A673 (cell line): Measurements from ENCODE around the gene RILP.

Experiments used
- EZH2 ChIP-seq: fragments of 200-600 bp; sonication (generic); IDR thresholded peaks from 2 replicates; pipeline ENCODE4 v1.6.1; 2017; ENCODE audit warnings: borderline replicate concordance, low read depth, mild to moderate bottlenecking, mixed read lengths, antibody characterized with exemption, low read length; ENCODE audit not compliant: poor library complexity, severe bottlenecking
- TF ChIP-seq, protein P1 (sequence below): fragments of 300-800, 200-600 bp; sonication (generic); conservative IDR thresholded peaks from 2 replicates; pipeline ENCODE4 v1.5.1; 2017; ENCODE audit warnings: low read depth, mild to moderate bottlenecking, antibody characterized with exemption, low read length, moderate library complexity, mixed read lengths

- TF ChIP-seq, protein P1, sequence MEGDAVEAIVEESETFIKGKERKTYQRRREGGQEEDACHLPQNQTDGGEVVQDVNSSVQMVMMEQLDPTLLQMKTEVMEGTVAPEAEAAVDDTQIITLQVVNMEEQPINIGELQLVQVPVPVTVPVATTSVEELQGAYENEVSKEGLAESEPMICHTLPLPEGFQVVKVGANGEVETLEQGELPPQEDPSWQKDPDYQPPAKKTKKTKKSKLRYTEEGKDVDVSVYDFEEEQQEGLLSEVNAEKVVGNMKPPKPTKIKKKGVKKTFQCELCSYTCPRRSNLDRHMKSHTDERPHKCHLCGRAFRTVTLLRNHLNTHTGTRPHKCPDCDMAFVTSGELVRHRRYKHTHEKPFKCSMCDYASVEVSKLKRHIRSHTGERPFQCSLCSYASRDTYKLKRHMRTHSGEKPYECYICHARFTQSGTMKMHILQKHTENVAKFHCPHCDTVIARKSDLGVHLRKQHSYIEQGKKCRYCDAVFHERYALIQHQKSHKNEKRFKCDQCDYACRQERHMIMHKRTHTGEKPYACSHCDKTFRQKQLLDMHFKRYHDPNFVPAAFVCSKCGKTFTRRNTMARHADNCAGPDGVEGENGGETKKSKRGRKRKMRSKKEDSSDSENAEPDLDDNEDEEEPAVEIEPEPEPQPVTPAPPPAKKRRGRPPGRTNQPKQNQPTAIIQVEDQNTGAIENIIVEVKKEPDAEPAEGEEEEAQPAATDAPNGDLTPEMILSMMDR = no peak; the same call in 1 of the 2 replicates
- TF ChIP-seq EZH2 = no peak
Observed at GRCh38 chr17:1648173-1648962, 1.3 kb downstream of the RILP start.
